Measurements from ENCODE around the gene SHC3. TPM values are rescaled to one million over a fixed set of nuclear protein-coding genes. Genes with fewer than 3 reads are reported as not detected.

Gene SHC3
- total and polyA plus RNA-seq, 2 donors (not counting 3 experiments of a cell fraction or from before 2014, with no cell fraction given), result 1.0 to 2.0 TPM

GRCh38 chr9:89006996-89007967, 171.3 kb downstream of the SHC3 start:
- Histone ChIP-seq H3K9ac (replicated peaks; ENCODE audit: extremely low read depth, insufficient read depth, low read length) (no peak overlapping the region), H2AFZ (ENCODE audit: low read depth, low read length) (no peak overlapping the region), H3K9me3 (replicated peaks; ENCODE audit: control insufficient read depth, insufficient read depth, low read length) (no peaks in the 10 kb centered on the region), H4K20me1 (replicated peaks; ENCODE audit: control insufficient read depth, extremely low read depth, insufficient read depth, low read length) (no peaks in the 10 kb centered on the region), H3K36me3 (ENCODE audit: control insufficient read depth in 2 of 2, extremely low read depth in 1 of 2, insufficient read depth in 2 of 2, low read length in 2 of 2) (peaks cover 2% of the 10 kb centered on the region in 2 experiments), H3K4me3 (replicated peaks in 1 of 3; ENCODE audit: insufficient read depth in 1 of 3, low read depth in 1 of 3, low read length in 3 of 3) (no peak overlapping the region), H3K4me2 (ENCODE audit: insufficient read depth, low read length) (no peak overlapping the region), H3K9me1 (replicated peaks; ENCODE audit: control insufficient read depth, extremely low read depth, insufficient read depth, low read length) (no peaks in the 10 kb centered on the region), H3K79me2 (ENCODE audit: control insufficient read depth, insufficient read depth, low read length) (peaks cover 11% of the 10 kb centered on the region), H3K27me3 (ENCODE audit: control insufficient read depth in 2 of 2, insufficient read depth in 2 of 2, low read length in 2 of 2) (peaks cover 0 to 1% of the 10 kb centered on the region in 2 experiments), H3K27ac (ENCODE audit: insufficient read depth, low read depth, low read length) (no peak overlapping the region), H3K4me1 (ENCODE audit: control insufficient read depth, extremely low read depth, insufficient read depth, low read length) (no peaks in the 10 kb centered on the region)
- intact Hi-C loops (cut with micrococcal nuclease), result no loop called here
- TF ChIP-seq GATA2 (IDR thresholded peaks at IDR 0.05; ENCODE audit: insufficient read depth, insufficient read length, low read depth, low read length) (no peak), CTCF (IDR thresholded peaks at IDR 0.05; ENCODE audit: extremely low read depth in 1 of 2, insufficient read depth in 1 of 2, low read depth in 1 of 2, low read length in 2 of 2) (no peak), POLR2AphosphoS5 (IDR thresholded peaks at IDR 0.05; ENCODE audit: insufficient read depth, low read depth, low read length) (no peak), MYC (IDR thresholded peaks at IDR 0.05; ENCODE audit: low read depth, low read length) (no peak), POLR2A (IDR thresholded peaks at IDR 0.05; ENCODE audit: low read depth, low read length) (no peak), EZH2 (IDR thresholded peaks at IDR 0.05; ENCODE audit: borderline replicate concordance, low read depth, low read length, severe bottlenecking) (no peak), FOS (IDR thresholded peaks at IDR 0.05; ENCODE audit: borderline replicate concordance, insufficient read depth, low read length) (no peak), JUN (IDR thresholded peaks at IDR 0.05; ENCODE audit: borderline replicate concordance, insufficient read depth, insufficient read length, low read depth) (no peak), MAX (IDR thresholded peaks at IDR 0.05; ENCODE audit: insufficient read depth, insufficient read length) (no peak)
- CTCF ChIA-PET, result interaction anchor here (1.1 to 4.0 kb wide), 2 partner anchors 271 to 346 kb away, joined by 3 to 19 read pairs; no protein-coding TSS in a partner anchor
- POLR2A ChIA-PET, result interaction anchor here (0.6 kb wide), 1 partner anchor 774 kb away, joined by 6 read pairs; no protein-coding TSS in a partner anchor
- dilution Hi-C loops (cut with MboI; ENCODE audit: extremely low pct_ligation_motif_present, low sequenced_read_pairs), result no loop called here
- no peak for DNase-seq (ENCODE audit: low read depth, low spot score)
- no TSS peak for BruUV-seq (replicated peaks)
- FAIRE-seq, result no peak
